Mesothelial cell of epicardium (in vitro differentiated cells): ENCODE results near the gene TRAF3. TPM values are rescaled to one million over a fixed set of nuclear protein-coding genes. Genes with fewer than 3 reads are reported as not detected.

Source experiments
- DNase-seq, 2 experiments: peaks; one replicate each; pipeline ENCODE4 v3.0.0; 2021; ENCODE audit warnings: low spot score in 2 of 2; ENCODE audit not compliant: unreplicated experiment in 2 of 2
- H3K27ac Mint-ChIP-seq: 2 replicates; pipeline ENCODE4 v1.8.0; 2021; ENCODE audit warnings: mixed read lengths
- H3K27me3 Mint-ChIP-seq: 2 replicates; pipeline ENCODE4 v1.8.0; 2021; ENCODE audit warnings: low read depth, mixed read lengths
- H3K36me3 Mint-ChIP-seq: 2 replicates; pipeline ENCODE4 v1.8.0; 2021; ENCODE audit warnings: mixed read lengths
- H3K4me1 Mint-ChIP-seq: 2 replicates; pipeline ENCODE4 v1.8.0; 2021; ENCODE audit warnings: mixed read lengths
- H3K4me3 Mint-ChIP-seq: 2 replicates; pipeline ENCODE4 v1.8.0; 2021; ENCODE audit warnings: mild to moderate bottlenecking, moderate library complexity, mixed read lengths
- H3K9me3 Mint-ChIP-seq: 2 replicates; pipeline ENCODE4 v1.8.0; 2021; ENCODE audit warnings: mixed read lengths
- CTCF ChIP-seq: fragments of 200-600 bp; sonication (generic); IDR thresholded peaks from one replicate; pipeline ENCODE4 v1.5.0; 2021; ENCODE audit warnings: antibody characterized with exemption; ENCODE audit not compliant: unreplicated experiment
- total RNA-seq: library from RNA; stranded (reverse); gene quantifications from 3 replicates; pipeline ENCODE4 v1.2.1, GENCODE V29; 2021

TRAF3 gene
- total RNA-seq, 1 donor from 2014 or later = 26.4 TPM

GRCh38 chr14:102810523-102810922 is 33.3 kb downstream of the TRAF3 start:
- Mint-ChIP-seq H3K4me3 (no peak overlapping the region), H3K36me3 (peaks cover 14% of the 10 kb centered on the region), H3K4me1 (no peaks in the 10 kb centered on the region), H3K27ac (no peak overlapping the region), H3K27me3 (no peaks in the 10 kb centered on the region), H3K9me3 (peaks cover 7% of the 10 kb centered on the region)
- TF ChIP-seq CTCF = no peak
- no peak for DNase-seq

- TF ChIP-seq CTCF = no peak
- DNase-seq = no peak
- Mint-ChIP-seq H3K27me3 (no peaks in the 10 kb centered on the region), H3K4me3 (no peak overlapping the region), H3K27ac (no peak overlapping the region), H3K9me3 (peaks cover 7% of the 10 kb centered on the region), H3K36me3 (peaks cover 15% of the 10 kb centered on the region), H3K4me1 (no peaks in the 10 kb centered on the region)
Observed at GRCh38 chr14:102811254-102811963, 34.2 kb downstream of the TRAF3 start.

- Mint-ChIP-seq H3K4me3 (no peak overlapping the region), H3K27ac (no peak overlapping the region), H3K4me1 (no peaks in the 10 kb centered on the region), H3K36me3 (peaks cover 15% of the 10 kb centered on the region), H3K27me3 (no peaks in the 10 kb centered on the region), H3K9me3 (peaks cover 7% of the 10 kb centered on the region)
- no peak for DNase-seq
- no peak for TF ChIP-seq CTCF
Observed at GRCh38 chr14:102811971-102812370, 34.7 kb downstream of the TRAF3 start.

- Mint-ChIP-seq H3K4me3 (no peak overlapping the region), H3K27ac (no peak overlapping the region), H3K36me3 (peaks cover 15% of the 10 kb centered on the region), H3K9me3 (peaks cover 7% of the 10 kb centered on the region), H3K4me1 (peaks cover 10% of the 10 kb centered on the region), H3K27me3 (no peaks in the 10 kb centered on the region)
- no peak for TF ChIP-seq CTCF
- DNase-seq = no peak
Observed at GRCh38 chr14:102813691-102814090, 36.4 kb downstream of the TRAF3 start.

- Mint-ChIP-seq H3K4me1 (peaks cover 17% of the 10 kb centered on the region), H3K9me3 (peaks cover 7% of the 10 kb centered on the region), H3K27me3 (no peaks in the 10 kb centered on the region), H3K4me3 (no peak overlapping the region), H3K36me3 (peaks cover 15% of the 10 kb centered on the region), H3K27ac (no peak overlapping the region)
- TF ChIP-seq CTCF = no peak
- no peak for DNase-seq
Observed at GRCh38 chr14:102817318-102817717, 40.1 kb downstream of the TRAF3 start.
